SU-DHL-6 (cell line): ENCODE measurements around the gene MAPKAPK5.

ENCODE experiments used
- H2AFZ ChIP-seq: fragments of 200-600 bp; sonication (generic); 2 replicates; pipeline ENCODE4 v1.6.1; 2014; ENCODE audit warnings: low read depth, mild to moderate bottlenecking, moderate library complexity, mixed read lengths, antibody characterized with exemption, low read length; ENCODE audit not compliant: severe bottlenecking
- H3F3A ChIP-seq: fragments of 200-600 bp; shearing (Covaris generic); 2 replicates; pipeline ENCODE4 v1.6.0; 2016; ENCODE audit warnings: antibody characterized with exemption, mild to moderate bottlenecking; ENCODE audit not compliant: insufficient read depth
- H3K27ac ChIP-seq: fragments of 200-600 bp; sonication (generic); 2 replicates; pipeline ENCODE4 v1.5.1; 2016; ENCODE audit warnings: low read depth, mild to moderate bottlenecking, low read length, moderate library complexity, mixed read lengths
- H3K27me3 ChIP-seq: fragments of 200-600 bp; sonication (generic), shearing (Covaris generic); 2 replicates; pipeline ENCODE4 v1.6.0; 2014; ENCODE audit warnings: mild to moderate bottlenecking, low read length
- H3K36me3 ChIP-seq: fragments of 200-600 bp; sonication (generic); 2 replicates; pipeline ENCODE4 v1.6.1; 2014; ENCODE audit warnings: mild to moderate bottlenecking, low read length, mixed read lengths
- H3K4me2 ChIP-seq: fragments of 300-600, 200-600 bp; shearing (Covaris generic), sonication (generic); 2 replicates; pipeline ENCODE4 v1.6.0; 2014; ENCODE audit warnings: low read length, low read depth, mild to moderate bottlenecking; ENCODE audit not compliant: poor library complexity, severe bottlenecking
- H3K4me3 ChIP-seq: fragments of 200-600 bp; sonication (generic); 2 replicates; pipeline ENCODE4 v1.5.1; 2014; ENCODE audit warnings: antibody characterized with exemption, low read length, mild to moderate bottlenecking, mixed read lengths; ENCODE audit not compliant: insufficient read depth, poor library complexity, severe bottlenecking
- H3K79me2 ChIP-seq: fragments of 200-600 bp; sonication (generic); 2 replicates; pipeline ENCODE4 v1.6.1; 2014; ENCODE audit warnings: mild to moderate bottlenecking, low read length, moderate library complexity; ENCODE audit not compliant: insufficient read depth
- H3K9ac ChIP-seq: fragments of 200-600 bp; sonication (generic); 2 replicates; pipeline ENCODE4 v1.7.0; 2014; ENCODE audit warnings: mild to moderate bottlenecking, low read length
- H3K9me2 ChIP-seq: fragments of 200-600 bp; sonication (generic); replicated peaks from 2 replicates; pipeline ENCODE4 v1.6.1; 2014; ENCODE audit warnings: low read length; ENCODE audit not compliant: insufficient read depth
- H3K9me3 ChIP-seq: fragments of 200-600 bp; sonication (generic); 2 replicates; pipeline ENCODE4 v1.6.1; 2014; ENCODE audit warnings: low read length, mixed read lengths; ENCODE audit not compliant: insufficient read depth
- H4K20me1 ChIP-seq: fragments of 200-600 bp; sonication (generic); 2 replicates; pipeline ENCODE4 v1.6.1; 2014; ENCODE audit warnings: low read depth, mild to moderate bottlenecking, antibody characterized with exemption, low read length, moderate library complexity, mixed read lengths
- CTCF ChIP-seq: fragments of 200-600 bp; sonication (generic); IDR thresholded peaks from one replicate; pipeline ENCODE4 v1.5.1; 2017; ENCODE audit warnings: antibody characterized with exemption, mild to moderate bottlenecking, low read length, moderate library complexity; ENCODE audit not compliant: insufficient read depth, poor library complexity, severe bottlenecking
- EZH2phosphoT487 ChIP-seq: fragments of 200-600 bp; sonication (generic), shearing (Covaris generic); conservative IDR thresholded peaks from 2 replicates; pipeline ENCODE4 v1.6.1; 2018; ENCODE audit warnings: mild to moderate bottlenecking, antibody characterized with exemption, low read length, moderate library complexity, mixed read lengths

The MAPKAPK5 gene

GRCh38 chr12:111842556-111843396 lies 748 bp downstream of the MAPKAPK5 start:
- H3K27me3 ChIP-seq: no peaks in the 10 kb centered on the region
- H2AFZ ChIP-seq: peak overlapping the region; percentile 81
- H3F3A ChIP-seq: peaks cover 6% of the 10 kb centered on the region; the same call in 1 of the 2 replicates
- peak overlapping the region; percentile 82 for H3K9ac ChIP-seq
- H3K79me2 ChIP-seq: peaks cover 78% of the 10 kb centered on the region
- H3K36me3 ChIP-seq: peaks cover 5% of the 10 kb centered on the region; the same call in 1 of the 2 replicates
- peak overlapping the region; percentile 73 for H3K4me3 ChIP-seq
- H4K20me1 ChIP-seq: peaks cover 6% of the 10 kb centered on the region; the same call in 1 of the 2 replicates
- H3K27ac ChIP-seq: peak overlapping the region; percentile 74
- no peaks in the 10 kb centered on the region for H3K9me2 ChIP-seq
- H3K4me2 ChIP-seq: peak overlapping the region; percentile 76
- no peaks in the 10 kb centered on the region for H3K9me3 ChIP-seq
- TF ChIP-seq CTCF: no peak
- no peak for TF ChIP-seq EZH2phosphoT487

- TF ChIP-seq EZH2phosphoT487 (no peak), CTCF (no peak)
- no peak overlapping the region for H3K4me2 ChIP-seq
- no peak overlapping the region for H2AFZ ChIP-seq
- H3K36me3 ChIP-seq: peaks cover 14% of the 10 kb centered on the region; the same call in 1 of the 2 replicates
- H3K9ac ChIP-seq: no peak overlapping the region
- no peak overlapping the region for H3K27ac ChIP-seq
- H3K4me3 ChIP-seq: no peak overlapping the region
- H3K9me2 ChIP-seq: no peaks in the 10 kb centered on the region
- peaks cover 6% of the 10 kb centered on the region; the same call in 1 of the 2 replicates for H4K20me1 ChIP-seq
- peaks cover 94% of the 10 kb centered on the region for H3K79me2 ChIP-seq
- H3K27me3 ChIP-seq: no peaks in the 10 kb centered on the region
- H3K9me3 ChIP-seq: no peaks in the 10 kb centered on the region
- no peaks in the 10 kb centered on the region for H3F3A ChIP-seq
Measured at GRCh38 chr12:111846016-111846415, 4.0 kb downstream of the MAPKAPK5 start.

- no peaks in the 10 kb centered on the region for H3F3A ChIP-seq
- H3K27ac ChIP-seq: no peak overlapping the region
- no peaks in the 10 kb centered on the region for H3K9me3 ChIP-seq
- H3K36me3 ChIP-seq: peaks cover 14% of the 10 kb centered on the region; the same call in 1 of the 2 replicates
- no peaks in the 10 kb centered on the region for H4K20me1 ChIP-seq
- H3K9me2 ChIP-seq: no peaks in the 10 kb centered on the region
- H3K4me2 ChIP-seq: no peak overlapping the region
- H3K4me3 ChIP-seq: no peak overlapping the region
- H3K27me3 ChIP-seq: no peaks in the 10 kb centered on the region
- H3K79me2 ChIP-seq: peaks cover 97% of the 10 kb centered on the region
- no peak overlapping the region for H3K9ac ChIP-seq
- no peak overlapping the region for H2AFZ ChIP-seq
- TF ChIP-seq EZH2phosphoT487 (no peak), CTCF (no peak)
Measured at GRCh38 chr12:111850526-111850925, 8.5 kb downstream of the MAPKAPK5 start.
